ENCODE measurements around the gene GTF2H1.

GTF2H1 gene

GRCh38 chr11:18352581-18352980, 30.2 kb downstream of the GTF2H1 start:
- peaks cover 67% of the 10 kb centered on the region for H3K36me3 ChIP-seq (ENCODE audit: control insufficient read depth, insufficient read depth, low read length)
- H3K27ac ChIP-seq (ENCODE audit: low read depth, low read length) = no peak overlapping the region

GRCh38 chr11:18358646-18359045, 36.3 kb downstream of the GTF2H1 start:
- H3K27ac ChIP-seq (ENCODE audit: low read depth, low read length) = no peak overlapping the region
- H3K36me3 ChIP-seq (ENCODE audit: control insufficient read depth, insufficient read depth, low read length) = peaks cover 84% of the 10 kb centered on the region
- no peaks in the 10 kb centered on the region for H3K4me1 ChIP-seq (ENCODE audit: control insufficient read depth, insufficient read depth, low read length)
- H3K9ac ChIP-seq (ENCODE audit: low read length) = no peak overlapping the region
- no peak overlapping the region for H3K4me3 ChIP-seq (ENCODE audit: low read depth, low read length)
- no peaks in the 10 kb centered on the region for H3K9me3 ChIP-seq (ENCODE audit: control insufficient read depth, insufficient read depth, low read depth, low read length)
- no peaks in the 10 kb centered on the region for H3K27me3 ChIP-seq (ENCODE audit: control insufficient read depth, insufficient read depth, low read length)

More at GRCh38 chr11:18352581-18352980, 30.2 kb downstream of the GTF2H1 start:
- Histone ChIP-seq H3K9ac (ENCODE audit: low read length) (no peak overlapping the region), H3K27me3 (ENCODE audit: control insufficient read depth, insufficient read depth, low read length) (no peaks in the 10 kb centered on the region), H3K4me3 (ENCODE audit: low read depth, low read length) (no peak overlapping the region), H3K4me1 (ENCODE audit: control insufficient read depth, insufficient read depth, low read length) (no peaks in the 10 kb centered on the region), H3K9me3 (ENCODE audit: control insufficient read depth, insufficient read depth, low read depth, low read length) (no peaks in the 10 kb centered on the region)

- Histone ChIP-seq H3K9ac (ENCODE audit: low read length) (no peak overlapping the region), H3K9me3 (ENCODE audit: control insufficient read depth, insufficient read depth, low read depth, low read length) (no peaks in the 10 kb centered on the region), H3K27ac (ENCODE audit: low read depth, low read length) (no peak overlapping the region), H3K27me3 (ENCODE audit: control insufficient read depth, insufficient read depth, low read length) (no peaks in the 10 kb centered on the region), H3K4me1 (ENCODE audit: control insufficient read depth, insufficient read depth, low read length) (no peaks in the 10 kb centered on the region), H3K4me3 (ENCODE audit: low read depth, low read length) (no peak overlapping the region), H3K36me3 (ENCODE audit: control insufficient read depth, insufficient read depth, low read length) (peaks cover 86% of the 10 kb centered on the region)
Measured at GRCh38 chr11:18361154-18361553, 38.8 kb downstream of the GTF2H1 start.

- peaks cover 69% of the 10 kb centered on the region for H3K36me3 ChIP-seq (ENCODE audit: control insufficient read depth, insufficient read depth, low read length)
- no peaks in the 10 kb centered on the region for H3K4me1 ChIP-seq (ENCODE audit: control insufficient read depth, insufficient read depth, low read length)
- H3K27me3 ChIP-seq (ENCODE audit: control insufficient read depth, insufficient read depth, low read length) = no peaks in the 10 kb centered on the region
- H3K27ac ChIP-seq (ENCODE audit: low read depth, low read length) = no peak overlapping the region
- H3K4me3 ChIP-seq (ENCODE audit: low read depth, low read length) = no peak overlapping the region
- no peak overlapping the region for H3K9ac ChIP-seq (ENCODE audit: low read length)
- no peaks in the 10 kb centered on the region for H3K9me3 ChIP-seq (ENCODE audit: control insufficient read depth, insufficient read depth, low read depth, low read length)
Measured at GRCh38 chr11:18364495-18365073, 42.2 kb downstream of the GTF2H1 start.

- H3K9me3 ChIP-seq (ENCODE audit: control insufficient read depth, insufficient read depth, low read depth, low read length) = no peaks in the 10 kb centered on the region
- no peaks in the 10 kb centered on the region for H3K4me1 ChIP-seq (ENCODE audit: control insufficient read depth, insufficient read depth, low read length)
- no peaks in the 10 kb centered on the region for H3K27me3 ChIP-seq (ENCODE audit: control insufficient read depth, insufficient read depth, low read length)
- H3K27ac ChIP-seq (ENCODE audit: low read depth, low read length) = no peak overlapping the region
- H3K4me3 ChIP-seq (ENCODE audit: low read depth, low read length) = no peak overlapping the region
- H3K9ac ChIP-seq (ENCODE audit: low read length) = no peak overlapping the region
- H3K36me3 ChIP-seq (ENCODE audit: control insufficient read depth, insufficient read depth, low read length) = peaks cover 59% of the 10 kb centered on the region
Measured at GRCh38 chr11:18365741-18366140, 43.4 kb downstream of the GTF2H1 start.

- no peak overlapping the region for H3K4me3 ChIP-seq (ENCODE audit: low read depth, low read length)
- H3K9me3 ChIP-seq (ENCODE audit: control insufficient read depth, insufficient read depth, low read depth, low read length) = no peaks in the 10 kb centered on the region
- no peaks in the 10 kb centered on the region for H3K27me3 ChIP-seq (ENCODE audit: control insufficient read depth, insufficient read depth, low read length)
- no peaks in the 10 kb centered on the region for H3K4me1 ChIP-seq (ENCODE audit: control insufficient read depth, insufficient read depth, low read length)
- H3K9ac ChIP-seq (ENCODE audit: low read length) = no peak overlapping the region
- H3K27ac ChIP-seq (ENCODE audit: low read depth, low read length) = no peak overlapping the region
- H3K36me3 ChIP-seq (ENCODE audit: control insufficient read depth, insufficient read depth, low read length) = peaks cover 54% of the 10 kb centered on the region
Measured at GRCh38 chr11:18366286-18366685, 43.9 kb downstream of the GTF2H1 start.

- no peaks in the 10 kb centered on the region for H3K27me3 ChIP-seq (ENCODE audit: control insufficient read depth, insufficient read depth, low read length)
- H3K27ac ChIP-seq (ENCODE audit: low read depth, low read length) = no peak overlapping the region
- H3K36me3 ChIP-seq (ENCODE audit: control insufficient read depth, insufficient read depth, low read length) = peaks cover 44% of the 10 kb centered on the region
- no peak overlapping the region for H3K4me3 ChIP-seq (ENCODE audit: low read depth, low read length)
- no peak overlapping the region for H3K9ac ChIP-seq (ENCODE audit: low read length)
- no peaks in the 10 kb centered on the region for H3K4me1 ChIP-seq (ENCODE audit: control insufficient read depth, insufficient read depth, low read length)
- no peaks in the 10 kb centered on the region for H3K9me3 ChIP-seq (ENCODE audit: control insufficient read depth, insufficient read depth, low read depth, low read length)
Measured at GRCh38 chr11:18367431-18367830, 45.1 kb downstream of the GTF2H1 start.

GRCh38 chr11:18368221-18368620, 45.9 kb downstream of the GTF2H1 start:
- Histone ChIP-seq H3K4me3 (ENCODE audit: low read depth, low read length) (no peak overlapping the region), H3K27ac (ENCODE audit: low read depth, low read length) (no peak overlapping the region), H3K9me3 (ENCODE audit: control insufficient read depth, insufficient read depth, low read depth, low read length) (no peaks in the 10 kb centered on the region), H3K4me1 (ENCODE audit: control insufficient read depth, insufficient read depth, low read length) (no peaks in the 10 kb centered on the region), H3K36me3 (ENCODE audit: control insufficient read depth, insufficient read depth, low read length) (peaks cover 39% of the 10 kb centered on the region), H3K9ac (ENCODE audit: low read length) (no peak overlapping the region), H3K27me3 (ENCODE audit: control insufficient read depth, insufficient read depth, low read length) (no peaks in the 10 kb centered on the region)

- Histone ChIP-seq H3K4me1 (ENCODE audit: control insufficient read depth, insufficient read depth, low read length) (no peaks in the 10 kb centered on the region), H3K9ac (ENCODE audit: low read length) (no peak overlapping the region), H3K9me3 (ENCODE audit: control insufficient read depth, insufficient read depth, low read depth, low read length) (no peaks in the 10 kb centered on the region), H3K36me3 (ENCODE audit: control insufficient read depth, insufficient read depth, low read length) (peaks cover 28% of the 10 kb centered on the region), H3K27me3 (ENCODE audit: control insufficient read depth, insufficient read depth, low read length) (no peaks in the 10 kb centered on the region), H3K27ac (ENCODE audit: low read depth, low read length) (no peak overlapping the region), H3K4me3 (ENCODE audit: low read depth, low read length) (no peak overlapping the region)
Measured at GRCh38 chr11:18369398-18369797, 47.0 kb downstream of the GTF2H1 start.

- Histone ChIP-seq H3K27me3 (ENCODE audit: control insufficient read depth, insufficient read depth, low read length) (no peaks in the 10 kb centered on the region), H3K36me3 (ENCODE audit: control insufficient read depth, insufficient read depth, low read length) (peaks cover 13% of the 10 kb centered on the region), H3K4me1 (ENCODE audit: control insufficient read depth, insufficient read depth, low read length) (no peaks in the 10 kb centered on the region), H3K4me3 (ENCODE audit: low read depth, low read length) (no peak overlapping the region), H3K27ac (ENCODE audit: low read depth, low read length) (no peak overlapping the region), H3K9ac (ENCODE audit: low read length) (no peak overlapping the region), H3K9me3 (ENCODE audit: control insufficient read depth, insufficient read depth, low read depth, low read length) (no peaks in the 10 kb centered on the region)
Measured at GRCh38 chr11:18371279-18371678, 48.9 kb downstream of the GTF2H1 start.

GRCh38 chr11:18372201-18372600, 49.8 kb downstream of the GTF2H1 start:
- Histone ChIP-seq H3K36me3 (ENCODE audit: control insufficient read depth, insufficient read depth, low read length) (peaks cover 4% of the 10 kb centered on the region), H3K9ac (ENCODE audit: low read length) (no peak overlapping the region), H3K4me3 (ENCODE audit: low read depth, low read length) (no peak overlapping the region), H3K27ac (ENCODE audit: low read depth, low read length) (no peak overlapping the region), H3K27me3 (ENCODE audit: control insufficient read depth, insufficient read depth, low read length) (no peaks in the 10 kb centered on the region), H3K9me3 (ENCODE audit: control insufficient read depth, insufficient read depth, low read depth, low read length) (no peaks in the 10 kb centered on the region), H3K4me1 (ENCODE audit: control insufficient read depth, insufficient read depth, low read length) (no peaks in the 10 kb centered on the region)

- no peak overlapping the region for H3K4me3 ChIP-seq (ENCODE audit: low read depth, low read length)
- no peak overlapping the region for H3K27ac ChIP-seq (ENCODE audit: low read depth, low read length)
- no peaks in the 10 kb centered on the region for H3K9me3 ChIP-seq (ENCODE audit: control insufficient read depth, insufficient read depth, low read depth, low read length)
- H3K4me1 ChIP-seq (ENCODE audit: control insufficient read depth, insufficient read depth, low read length) = no peaks in the 10 kb centered on the region
- H3K36me3 ChIP-seq (ENCODE audit: control insufficient read depth, insufficient read depth, low read length) = no peaks in the 10 kb centered on the region
- H3K9ac ChIP-seq (ENCODE audit: low read length) = no peak overlapping the region
- no peaks in the 10 kb centered on the region for H3K27me3 ChIP-seq (ENCODE audit: control insufficient read depth, insufficient read depth, low read length)
Measured at GRCh38 chr11:18374956-18375355, 52.6 kb downstream of the GTF2H1 start.

Data from HUES6 (cell line).